ENCODE results near the gene CERS2. TPM values are rescaled to one million over a fixed set of nuclear protein-coding genes. Genes with fewer than 3 reads are reported as not detected.

CERS2 gene
- total and polyA plus RNA-seq, 2 of the 8 experiments (the other 6 are each of a cell fraction or from before 2014, with no cell fraction given) = 216 to 237 TPM

GRCh38 chr1:150961756-150962155, 12.9 kb downstream of the CERS2 start:
- Histone ChIP-seq H4K8ac (ENCODE audit: extremely low read depth, insufficient read depth, low read length) (no peak overlapping the region), H3K14ac (ENCODE audit: insufficient read length) (no peak overlapping the region), H3K36me3 (ENCODE audit: control insufficient read depth in 2 of 4, insufficient read depth in 4 of 4, low read length in 3 of 4) (peaks cover 26 to 89% (median 66%) of the 10 kb centered on the region in 4 experiments), H2BK5ac (ENCODE audit: low read depth, low read length) (no peak overlapping the region; the same call in 1 of the 2 replicates), H3K4ac (replicated peaks; ENCODE audit: insufficient read length, low read depth, low read length) (no peak overlapping the region), H3K79me2 (ENCODE audit: control insufficient read depth in 1 of 2, insufficient read depth in 2 of 2, low read length in 2 of 2) (no peaks in the 10 kb centered on the region), H3K9ac (replicated peaks in 1 of 4; ENCODE audit: extremely low read depth in 1 of 4, low read depth in 3 of 4, low read length in 3 of 4) (no peak overlapping the region), H3K79me1 (ENCODE audit: low read depth, low read length) (no peaks in the 10 kb centered on the region), H3K23ac (ENCODE audit: insufficient read length) (no peak overlapping the region), H3K4me1 (replicated peaks in 1 of 4; ENCODE audit: control insufficient read depth in 3 of 4, insufficient read depth in 4 of 4, low read length in 3 of 4) (no peaks in the 10 kb centered on the region), H4K5ac (ENCODE audit: insufficient read length, low read depth, low read length) (no peak overlapping the region), H2BK120ac (replicated peaks; ENCODE audit: low read depth, low read length) (no peak overlapping the region), H2AFZ (ENCODE audit: low read length) (no peak overlapping the region), H2AK5ac (ENCODE audit: low read depth, low read length) (no peak overlapping the region), H3K9me3 (ENCODE audit: insufficient read depth in 2 of 2, low read depth in 1 of 2, low read length in 1 of 2) (no peaks in the 10 kb centered on the region; a peak in 1 of 4 replicates), H3K4me2 (ENCODE audit: insufficient read depth in 1 of 2, low read depth in 2 of 2, low read length in 2 of 2) (no peak overlapping the region), H2BK15ac (ENCODE audit: low read length) (no peak overlapping the region), H4K91ac (replicated peaks; ENCODE audit: insufficient read length, low read length) (no peak overlapping the region), H3K27ac (ENCODE audit: low read depth, low read length) (no peak overlapping the region), H3K4me3 (ENCODE audit: extremely low read depth in 1 of 4, insufficient read depth in 2 of 4, low read depth in 3 of 4, low read length in 4 of 4) (no peak overlapping the region), H2BK12ac (ENCODE audit: low read depth, low read length) (no peak overlapping the region), H4K20me1 (replicated peaks in 1 of 2; ENCODE audit: control insufficient read depth in 1 of 2, insufficient read depth in 2 of 2, low read length in 2 of 2) (peaks cover 0 to 2% of the 10 kb centered on the region in 2 experiments), H3K56ac (replicated peaks; ENCODE audit: insufficient read length, low read depth, low read length) (no peak overlapping the region), H3K18ac (ENCODE audit: extremely low read depth, low read length) (no peak overlapping the region), H3K23me2 (ENCODE audit: low read depth, low read length) (no peaks in the 10 kb centered on the region), H2BK20ac (ENCODE audit: low read length) (no peak overlapping the region), H3K27me3 (replicated peaks in 1 of 4; ENCODE audit: control insufficient read depth in 3 of 4, extremely low read depth in 1 of 4, insufficient read depth in 3 of 4, low read length in 3 of 4) (no peaks in the 10 kb centered on the region)
- DNase-seq (ENCODE audit: low read depth in 1 of 2, low spot score in 2 of 2) (no peak), FAIRE-seq (no peak)
- WGBS, 2 experiments (ENCODE audit: extremely low coverage in 1 of 2, insufficient coverage in 1 of 2, insufficient read length in 1 of 2, insufficient replicate concordance in 2 of 2, low coverage in 1 of 2, low lambda C conversion rate in 2 of 2, missing lambda C conversion rate in 1 of 2) = 93% methylated on average over 4 of the region's 4 CpGs; no CpG with 5 or more reads in 1 of the 2 experiments
- POLR2A ChIA-PET (ENCODE audit: partially characterized antibody) = interaction anchor here (1.1 to 10.1 kb wide), 5 partner anchors 9 to 26 kb away, joined by 3 to 126 read pairs (median 15); partner anchors contain the start of gene CERS2
- CTCF ChIA-PET (ENCODE audit: partially characterized antibody) = interaction anchor here (0.5 to 1.2 kb wide), 3 partner anchors 33 to 343 kb away, joined by 3 to 6 read pairs (median 3); no protein-coding TSS in a partner anchor
- no peak for TF ChIP-seq E2F6 (IDR thresholded peaks at IDR 0.05)
- no peak for TF ChIP-seq SP4 (IDR thresholded peaks at IDR 0.05; ENCODE audit: low read length)
- no peak for TF ChIP-seq SRF (IDR thresholded peaks at IDR 0.05; ENCODE audit: low read depth, low read length)
- no peak for TF ChIP-seq GABPA (IDR thresholded peaks at IDR 0.05; ENCODE audit: borderline replicate concordance, insufficient read depth, low read length)
- TF ChIP-seq GTF2F1 (IDR thresholded peaks at IDR 0.05; ENCODE audit: borderline replicate concordance, low read depth, low read length) = no peak
- no peak for TF ChIP-seq CTBP2 (IDR thresholded peaks at IDR 0.05; ENCODE audit: borderline replicate concordance, insufficient read depth, insufficient read length, low read length)
- no peak for TF ChIP-seq HDAC6 (IDR thresholded peaks at IDR 0.05; ENCODE audit: low read depth, low read length)
- no peak; the same call in 1 of the 2 replicates for TF ChIP-seq POLR2AphosphoS5 (IDR thresholded peaks at IDR 0.05; ENCODE audit: low read depth, low read length)
- TF ChIP-seq HDAC2 (IDR thresholded peaks at IDR 0.05; ENCODE audit: borderline replicate concordance in 1 of 2, low read depth in 2 of 2, low read length in 2 of 2) = no peak
- no peak for TF ChIP-seq SP2 (IDR thresholded peaks at IDR 0.05; ENCODE audit: low read length)
- TF ChIP-seq EZH2 (IDR thresholded peaks at IDR 0.05; ENCODE audit: low read depth, low read length, severe bottlenecking) = no peak

All from H1 (cell line).